Measurements from ENCODE around the gene PGLYRP3.

DNA sequence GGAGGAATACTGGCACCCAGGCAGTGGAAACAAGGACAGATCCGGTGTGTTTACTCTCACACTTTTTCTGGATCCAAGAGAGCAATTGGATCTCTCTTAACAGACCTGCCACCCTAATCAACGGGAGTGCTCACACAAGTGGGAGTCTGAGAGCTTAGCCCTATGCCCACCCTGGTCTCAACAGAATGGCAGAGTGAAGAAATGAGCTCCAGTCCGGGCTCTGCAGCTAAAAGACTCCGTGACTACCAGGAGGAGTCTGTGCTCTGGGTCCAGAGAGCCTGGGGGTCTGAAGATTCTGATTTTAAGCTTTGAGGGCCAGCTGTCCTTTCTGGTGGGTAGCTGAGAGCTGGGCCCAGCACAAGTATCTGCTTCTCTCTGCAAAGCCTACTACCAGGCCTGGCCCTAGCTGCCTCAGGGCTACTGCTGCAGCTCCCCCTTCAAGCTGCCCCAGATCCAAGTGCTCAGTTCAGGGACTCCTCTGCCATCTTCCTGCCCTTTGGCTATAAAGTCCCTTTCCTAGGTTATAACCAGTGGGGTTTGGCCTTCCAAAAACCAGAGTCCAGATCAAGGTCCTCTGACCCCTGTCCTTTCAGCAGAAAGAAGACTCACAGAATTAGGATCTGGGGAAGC lies 48.8 kb upstream of the PGLYRP3 start:
- TF ChIP-seq POLR2A (IDR thresholded peaks at IDR 0.05; ENCODE audit: low read depth, low read length) (no peak), TAF1 (IDR thresholded peaks at IDR 0.05; ENCODE audit: low read depth, low read length) (no peak), POLR2AphosphoS5 (IDR thresholded peaks at IDR 0.05; ENCODE audit: low read depth, low read length) (no peak), SPI1 (IDR thresholded peaks at IDR 0.05; ENCODE audit: low read depth, low read length) (no peak), POU2F2 (IDR thresholded peaks at IDR 0.05; ENCODE audit: low read depth, low read length) (no peak), PAX5 (IDR thresholded peaks at IDR 0.05; ENCODE audit: insufficient read depth, low read length, severe bottlenecking) (no peak)

Measured in GM12891 (cell line).